Spleen (tissue), 7 donors: ENCODE measurements around the gene IPMK.

ENCODE experiments used
- CTCF ChIP-seq, 11 experiments: fragments of 200-600 bp in 7 of 11; fragments of 450-650 bp in 4 of 11; sonication (generic) in 4 of 11; IDR thresholded peaks in 8 of 11; conservative IDR thresholded peaks in 3 of 11; 1 replicate in 7 of 11; 2 replicates in 4 of 11; pipeline versions ENCODE4 v1.4.0 to v1.8.0; 2016 to 2021; ENCODE audit warnings: antibody characterized with exemption in 11 of 11, inconsistent platforms in 4 of 11, mild to moderate bottlenecking in 1 of 11
- POLR2A ChIP-seq, 3 donors: fragments of 450-650 bp; IDR thresholded peaks; one replicate each; pipeline ENCODE4 v1.5.1; 2017; ENCODE audit warnings: antibody characterized with exemption in 3 of 3, mild to moderate bottlenecking in 1 of 3
- POLR2AphosphoS5 ChIP-seq, 3 donors: sonication (generic); formaldehyde crosslinking; IDR thresholded peaks; one replicate each; pipeline ENCODE4 v1.5.1; 2017; ENCODE audit warnings: antibody characterized with exemption in 3 of 3
- donor health status: DM: no; HTN: no; CAD: no; lungs with moderate emphysema.
- donor health status: DM: no; HTN: no; CAD: no.
- donor health status: DM: no; HTN: no; CAD: no.

DNA sequence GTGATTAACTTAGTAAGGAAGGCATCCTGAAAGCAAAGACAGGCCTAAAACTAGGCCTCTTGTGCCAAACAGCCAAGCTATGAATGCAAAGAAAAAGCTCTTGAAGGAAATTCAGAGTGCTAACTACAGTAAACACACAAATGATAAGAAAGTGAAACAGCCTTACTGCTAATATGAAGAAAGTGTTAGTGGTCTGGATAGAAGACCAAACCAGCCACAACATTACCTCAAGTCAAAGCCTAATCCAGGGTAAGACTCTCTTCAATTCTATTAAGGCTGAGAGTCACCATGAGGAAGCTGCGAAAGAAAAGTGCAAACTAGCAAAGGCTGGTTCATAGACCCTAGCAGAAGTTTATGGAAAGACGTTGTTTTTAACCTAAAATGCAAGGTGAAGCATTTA lies 66.0 kb downstream of the IPMK start:
- no peak for TF ChIP-seq CTCF (IDR thresholded peaks at IDR 0.05 in 8 of 11, conservative IDR thresholded peaks at IDR 0.05 in 3 of 11)
- TF ChIP-seq POLR2A (IDR thresholded peaks at IDR 0.05) = no peak
- TF ChIP-seq POLR2AphosphoS5 (IDR thresholded peaks at IDR 0.05) = no peak
